T-cell (primary cell): ENCODE results near the gene ZFHX3. TPM values are rescaled to one million over a fixed set of nuclear protein-coding genes. Genes with fewer than 3 reads are reported as not detected.

ENCODE experiments used
- ATAC-seq, 4 experiments: fragments of 200-7000 bp in 3 of 4; fragments of 150-1000 bp in 1 of 4; cut with Tn5 transposase; replicated peaks in 1 of 4; 1 replicate in 3 of 4; 2 replicates in 1 of 4; pipeline ENCODE4 v1.10.0; 2021; ENCODE audit warnings: moderate library complexity in 3 of 4, mild to moderate bottlenecking in 2 of 4, moderate number of reproducible peaks in 1 of 4
- CTCF ChIA-PET, 2 donors: fragments of 300-600 bp; sonication (Branson Sonifier 250); formaldehyde crosslinking; loops; one replicate each; lab custom pipeline; 2022; ENCODE audit warnings: antibody characterized with exemption in 2 of 2; lab: Charles Lee
- POLR2A ChIA-PET, 2 donors: fragments of 300-600 bp; sonication (Branson Sonifier 250); formaldehyde crosslinking; loops; one replicate each; lab custom pipeline; 2022; ENCODE audit warnings: antibody characterized with exemption in 2 of 2; lab: Charles Lee
- DNase-seq, 35 experiments: peaks; one replicate each; pipeline versions ENCODE4 v3.0.0 to v3.0.0-alpha.2; 2013 to 2023
- H3K27ac ChIP-seq: one replicate; pipeline ENCODE4 v1.5.1; 2013; ENCODE audit warnings: low read length
- H3K27me3 ChIP-seq, 2 experiments: replicated peaks in 1 of 2; 1 replicate in 1 of 2; 2 replicates in 1 of 2; pipeline versions ENCODE4 v1.6.1 to v1.7.0; 2013; ENCODE audit warnings: low read length in 1 of 2, mixed read lengths in 1 of 2; ENCODE audit not compliant: control insufficient read depth in 2 of 2, insufficient read depth in 2 of 2; ENCODE audit errors: extremely low read depth in 1 of 2
- H3K36me3 ChIP-seq, 2 donors: 1 replicate in 1 of 2; 2 replicates in 1 of 2; pipeline versions ENCODE4 v1.6.1 to v1.7.0; 2013; ENCODE audit warnings: low read length in 1 of 2; ENCODE audit not compliant: control insufficient read depth in 2 of 2, insufficient read depth in 1 of 2; ENCODE audit errors: extremely low read depth in 1 of 2
- H3K4me1 ChIP-seq, 2 experiments: 1 replicate in 1 of 2; 2 replicates in 1 of 2; pipeline versions ENCODE4 v1.6.1 to v1.7.0; 2013; ENCODE audit warnings: low read length in 2 of 2, mixed read lengths in 1 of 2; ENCODE audit not compliant: insufficient read depth in 2 of 2, control insufficient read depth in 1 of 2; ENCODE audit errors: extremely low read depth in 1 of 2
- H3K4me3 ChIP-seq, 2 donors: 1 replicate in 1 of 2; 2 replicates in 1 of 2; pipeline versions ENCODE4 v1.5.1 to v1.7.0; 2013; ENCODE audit warnings: mild to moderate bottlenecking in 2 of 2, low read length in 1 of 2, moderate library complexity in 1 of 2; ENCODE audit not compliant: control insufficient read depth in 1 of 2; ENCODE audit errors: extremely low read depth in 1 of 2
- H3K9me3 ChIP-seq: 2 replicates; pipeline ENCODE4 v1.7.0; 2013
- H3K27ac Mint-ChIP-seq, 2 donors: one replicate each; pipeline ENCODE4 v1.8.0; 2020 to 2021; ENCODE audit warnings: mild to moderate bottlenecking in 2 of 2, mixed read lengths in 2 of 2
- H3K27me3 Mint-ChIP-seq, 2 donors: one replicate each; pipeline ENCODE4 v1.8.0; 2021 to 2022; ENCODE audit warnings: mixed read lengths in 2 of 2
- H3K36me3 Mint-ChIP-seq: one replicate; pipeline ENCODE4 v1.8.0; 2021; ENCODE audit warnings: mixed read lengths
- H3K4me1 Mint-ChIP-seq, 3 donors: one replicate each; pipeline ENCODE4 v1.8.0; 2020 to 2022; ENCODE audit warnings: mixed read lengths in 3 of 3, mild to moderate bottlenecking in 1 of 3
- H3K4me3 Mint-ChIP-seq, 3 donors: one replicate each; pipeline ENCODE4 v1.8.0; 2020 to 2022; ENCODE audit warnings: mild to moderate bottlenecking in 3 of 3, mixed read lengths in 3 of 3, moderate library complexity in 3 of 3
- H3K9me3 Mint-ChIP-seq, 3 donors: one replicate each; pipeline ENCODE4 v1.8.0; 2020 to 2022; ENCODE audit warnings: mixed read lengths in 3 of 3
- WGBS: methylation state at CpG from one replicate; pipeline ENCODE4 v1.1.5; 2013; ENCODE audit warnings: missing lambda C conversion rate; ENCODE audit not compliant: insufficient coverage; 5-methylcytosine and 5-hydroxymethylcytosine counted together
- total RNA-seq, 35 experiments: library from RNA in 6 of 35; stranded (reverse) in 6 of 35; fragments of 120-200 nt in 1 of 35; gene quantifications; one replicate each; pipeline versions ENCODE4 v1.2.1 to v1.2.4 and lab custom pipeline; 2013 to 2026

Gene ZFHX3
- total RNA-seq, 5 donors from 2014 or later (not counting 1 experiment from before 2014, with no cell fraction given): 0.35 to 2.1 (median 1.0) TPM

GRCh38 chr16:73065632-73066330, 17.9 kb upstream of the ZFHX3 start:
- H3K4me1 Mint-ChIP-seq: peaks cover 3 to 27% (median 25%) of the 10 kb centered on the region in 3 donors
- Histone ChIP-seq H3K4me1 (peaks cover 7 to 22% of the 10 kb centered on the region in 2 experiments), H3K27me3 (peaks cover 29 to 56% of the 10 kb centered on the region in 2 experiments), H3K9me3 (no peaks in the 10 kb centered on the region), H3K4me3 (no peak overlapping the region), H3K36me3 (no peaks in the 10 kb centered on the region), H3K27ac (no peak overlapping the region)
- ChIA-PET POLR2A (no interaction called here), CTCF (no interaction called here)
- no peak overlapping the region for H3K27ac Mint-ChIP-seq
- H3K27me3 Mint-ChIP-seq: peaks cover 55 to 76% of the 10 kb centered on the region in 2 donors
- no peak overlapping the region for H3K4me3 Mint-ChIP-seq
- 6% methylated on average over 34 of the region's 43 CpGs for WGBS
- no peaks in the 10 kb centered on the region for H3K9me3 Mint-ChIP-seq
- H3K36me3 Mint-ChIP-seq: no peaks in the 10 kb centered on the region
- DNase-seq (no peak), ATAC-seq (no peak)

- Mint-ChIP-seq H3K27ac (no peak overlapping the region), H3K4me3 (peak overlapping the region in 1 of 3 donors; percentile 22), H3K9me3 (no peaks in the 10 kb centered on the region), H3K36me3 (no peaks in the 10 kb centered on the region), H3K4me1 (peaks cover 3 to 22% (median 18%) of the 10 kb centered on the region in 3 donors), H3K27me3 (peaks cover 55 to 76% of the 10 kb centered on the region in 2 donors)
- ChIA-PET CTCF (no interaction called here), POLR2A (no interaction called here)
- WGBS: 8% methylated on average over 21 of the region's 24 CpGs
- Histone ChIP-seq H3K36me3 (no peaks in the 10 kb centered on the region), H3K4me3 (no peak overlapping the region), H3K4me1 (peaks cover 7 to 22% of the 10 kb centered on the region in 2 experiments), H3K27ac (no peak overlapping the region), H3K9me3 (no peaks in the 10 kb centered on the region), H3K27me3 (peaks cover 31 to 56% of the 10 kb centered on the region in 2 experiments)
- DNase-seq: no peak
- ATAC-seq: no peak
Observed at GRCh38 chr16:73064994-73065545, 17.1 kb upstream of the ZFHX3 start.

- ChIA-PET POLR2A (no interaction called here), CTCF (interaction anchor here in 1 of 2 donors (0.6 kb wide), 1 partner anchor 342 kb away, joined by 4 read pairs; no protein-coding TSS in a partner anchor)
- peaks cover 59 to 80% of the 10 kb centered on the region in 2 donors for H3K27me3 Mint-ChIP-seq
- no peak for ATAC-seq
- H3K27ac Mint-ChIP-seq: no peak overlapping the region
- H3K36me3 Mint-ChIP-seq: no peaks in the 10 kb centered on the region
- Histone ChIP-seq H3K27me3 (peaks cover 36 to 56% of the 10 kb centered on the region in 2 experiments), H3K9me3 (no peaks in the 10 kb centered on the region), H3K27ac (no peak overlapping the region), H3K4me1 (peaks cover 10 to 22% of the 10 kb centered on the region in 2 experiments), H3K4me3 (peak overlapping the region in 1 of 2 donors; percentile 8), H3K36me3 (no peaks in the 10 kb centered on the region)
- DNase-seq: no peak
- 7% methylated on average over 7 of the region's 25 CpGs for WGBS
- H3K9me3 Mint-ChIP-seq: no peaks in the 10 kb centered on the region
- H3K4me1 Mint-ChIP-seq: peaks cover 5 to 27% (median 18%) of the 10 kb centered on the region in 3 donors
- H3K4me3 Mint-ChIP-seq: peak overlapping the region in 1 of 3 donors; percentile 33
Observed at GRCh38 chr16:73064212-73064993, 16.5 kb upstream of the ZFHX3 start.

DNA sequence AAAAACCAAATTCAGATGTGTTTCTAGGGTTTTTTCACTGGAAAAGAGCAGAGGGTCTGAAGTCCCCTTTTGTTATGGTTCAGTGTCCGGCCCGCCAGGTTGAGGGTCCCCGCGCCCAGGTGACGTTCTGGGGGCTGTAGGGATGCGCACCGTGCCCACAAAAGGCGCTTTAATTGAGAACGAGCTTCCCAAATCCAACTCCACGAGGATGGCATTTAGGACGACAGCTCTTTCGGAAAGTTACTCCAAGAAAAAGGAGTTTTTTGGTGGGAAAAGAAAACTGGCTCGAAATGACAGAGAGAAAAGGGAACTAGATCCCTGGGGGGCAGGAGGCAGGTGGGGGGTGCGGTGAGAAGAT, 15.9 kb upstream of the ZFHX3 start:
- Histone ChIP-seq H3K27me3 (peaks cover 36 to 60% of the 10 kb centered on the region in 2 experiments), H3K9me3 (no peaks in the 10 kb centered on the region), H3K27ac (no peak overlapping the region), H3K36me3 (no peaks in the 10 kb centered on the region), H3K4me3 (peak overlapping the region in 1 of 2 donors; percentile 8), H3K4me1 (peaks cover 14 to 25% of the 10 kb centered on the region in 2 experiments)
- H3K27ac Mint-ChIP-seq: no peak overlapping the region
- H3K4me3 Mint-ChIP-seq: peak overlapping the region in 1 of 3 donors; percentile 33
- ATAC-seq (no peak), DNase-seq (no peak)
- POLR2A ChIA-PET: no interaction called here
- no peaks in the 10 kb centered on the region for H3K36me3 Mint-ChIP-seq
- WGBS: 16% methylated on average over 9 of the region's 14 CpGs
- H3K4me1 Mint-ChIP-seq: peaks cover 9 to 32% (median 20%) of the 10 kb centered on the region in 3 donors
- H3K9me3 Mint-ChIP-seq: no peaks in the 10 kb centered on the region
- peaks cover 59 to 82% of the 10 kb centered on the region in 2 donors for H3K27me3 Mint-ChIP-seq
- CTCF ChIA-PET: interaction anchor here in 1 of 2 donors (0.6 kb wide), 1 partner anchor 341 kb away, joined by 4 read pairs; no protein-coding TSS in a partner anchor

GRCh38 chr16:73062743-73063733, 15.1 kb upstream of the ZFHX3 start:
- Mint-ChIP-seq H3K36me3 (no peaks in the 10 kb centered on the region), H3K9me3 (no peaks in the 10 kb centered on the region), H3K4me1 (peaks cover 9 to 33% (median 21%) of the 10 kb centered on the region in 3 donors), H3K27me3 (peaks cover 54 to 77% of the 10 kb centered on the region in 2 donors), H3K27ac (peak overlapping the region in 1 of 2 donors; percentile 24), H3K4me3 (peak overlapping the region in 1 of 3 donors; percentile 33)
- Histone ChIP-seq H3K27me3 (peaks cover 36 to 58% of the 10 kb centered on the region in 2 experiments), H3K4me1 (peaks cover 14 to 26% of the 10 kb centered on the region in 2 experiments), H3K36me3 (no peaks in the 10 kb centered on the region), H3K27ac (no peak overlapping the region), H3K9me3 (no peaks in the 10 kb centered on the region), H3K4me3 (no peak overlapping the region)
- ChIA-PET CTCF (interaction anchor here in 1 of 2 donors (0.6 kb wide), 1 partner anchor 341 kb away, joined by 4 read pairs; no protein-coding TSS in a partner anchor), POLR2A (no interaction called here)
- ATAC-seq: no peak
- 8% methylated on average over 44 of the region's 55 CpGs for WGBS
- no peak for DNase-seq
